HepG2 (cell line): ENCODE measurements around the gene TOX2. TPM values are rescaled to one million over a fixed set of nuclear protein-coding genes. Genes with fewer than 3 reads are reported as not detected.

ENCODE experiments used
- DBP ChIP-seq: sonication (generic); formaldehyde crosslinking; IDR thresholded peaks from 2 replicates; pipeline ENCODE4 v1.4.0; 2020; ENCODE audit warnings: missing genetic modification reagents; ENCODE audit errors: not compliant biosample characterization
- HCFC1 ChIP-seq: fragments of 150-350 bp; IDR thresholded peaks from 2 replicates; pipeline ENCODE4 v1.6.1; 2014; ENCODE audit warnings: low read depth, low read length
- KLF13 ChIP-seq: sonication (generic); formaldehyde crosslinking; IDR thresholded peaks from 2 replicates; pipeline ENCODE4 v1.4.0; 2020; ENCODE audit warnings: mild to moderate bottlenecking, missing genetic modification reagents
- LRRFIP1 ChIP-seq: sonication (generic); formaldehyde crosslinking; conservative IDR thresholded peaks from 2 replicates; pipeline ENCODE4 v1.4.0; 2020; ENCODE audit warnings: missing genetic modification reagents
- MYPOP ChIP-seq: sonication (generic); formaldehyde crosslinking; IDR thresholded peaks from 2 replicates; pipeline ENCODE4 v1.8.1; 2023; ENCODE audit warnings: mild to moderate bottlenecking, moderate library complexity, missing genetic modification reagents
- TSC22D2 ChIP-seq: sonication (generic); formaldehyde crosslinking; IDR thresholded peaks from 2 replicates; pipeline ENCODE4 v1.5.1; 2020; ENCODE audit warnings: missing genetic modification reagents, mild to moderate bottlenecking, borderline replicate concordance
- ZNF256 ChIP-seq: sonication (generic); formaldehyde crosslinking; conservative IDR thresholded peaks from 2 replicates; pipeline ENCODE4 v1.4.0; 2020; ENCODE audit warnings: missing genetic modification reagents
- ZNF430 ChIP-seq: sonication (generic); formaldehyde crosslinking; IDR thresholded peaks from 2 replicates; pipeline ENCODE4 v1.9.0; 2021; ENCODE audit warnings: mild to moderate bottlenecking, missing genetic modification reagents
- ZNF441 ChIP-seq: sonication (generic); formaldehyde crosslinking; IDR thresholded peaks from 2 replicates; pipeline ENCODE4 v1.7.0; 2021; ENCODE audit warnings: missing genetic modification reagents, borderline replicate concordance
- ZNF704 ChIP-seq: sonication (generic); formaldehyde crosslinking; IDR thresholded peaks from 2 replicates; pipeline ENCODE4 v1.8.1; 2023; ENCODE audit warnings: mild to moderate bottlenecking, inconsistent platforms, moderate library complexity, missing genetic modification reagents, borderline replicate concordance
- polyA plus RNA-seq, 8 experiments: library from polyadenylated mRNA; depleted of rRNA in 3 of 8; stranded (reverse) in 7 of 8; unstranded in 1 of 8; fragments of >200 nt; fragmentation: Illumina TruSeq in 4 of 8; extraction: Trizol in 4 of 8; gene quantifications; 2 replicates each; pipeline versions ENCODE4 v1.2.1 to v1.2.3, GENCODE V29; 2011 to 2016; ENCODE audit warnings: low read depth in 4 of 8, missing spikeins in 1 of 8, mixed read lengths in 1 of 8; ENCODE audit not compliant: insufficient read depth in 1 of 8
- total RNA-seq, 5 experiments: library from RNA; depleted of rRNA; stranded (reverse); fragments of >200 nt; fragmentation: Illumina TruSeq; extraction: Trizol; gene quantifications; 2 replicates each; pipeline ENCODE4 v1.2.3, GENCODE V29; 2016; ENCODE audit warnings: low read depth in 1 of 5

The TOX2 gene
- total and polyA plus RNA-seq, 2 of the 13 experiments (the other 11 are each of a cell fraction or from before 2014, with no cell fraction given) = not detected

- TF ChIP-seq ZNF704 (CRISPR knock-in tag) (no peak), KLF13 (CRISPR knock-in tag) (no peak), LRRFIP1 (CRISPR knock-in tag) (no peak), ZNF256 (no peak), TSC22D2 (no peak), HCFC1 (no peak), ZNF430 (CRISPR knock-in tag) (no peak), ZNF441 (CRISPR knock-in tag) (no peak), MYPOP (CRISPR knock-in tag) (no peak), DBP (CRISPR knock-in tag) (no peak)
Measured at GRCh38 chr20:44001667-44002596, 87.3 kb downstream of the TOX2 start (continued).
